Femur (tissue), 1 donor: ENCODE data around the gene NT5C1A.
A peak's percentile ranks its signal among the peaks of the same experiment; 100 is the strongest.

Experiments
- DNase-seq: peaks from one replicate; pipeline ENCODE4 v3.0.0-alpha.2; 2017

NT5C1A gene

GRCh38 chr1:39657923-39658485 lies 13.9 kb downstream of the NT5C1A start:
- DNase-seq = peak; percentile 71

- DNase-seq = no peak
Measured at GRCh38 chr1:39657402-39657801, 14.5 kb downstream of the NT5C1A start.

GRCh38 chr1:39656391-39656790 lies 15.5 kb downstream of the NT5C1A start:
- DNase-seq = no peak

- DNase-seq = no peak
Measured at GRCh38 chr1:39655578-39656268, 16.2 kb downstream of the NT5C1A start.

GRCh38 chr1:39654291-39654690 lies 17.6 kb downstream of the NT5C1A start:
- DNase-seq = no peak

GRCh38 chr1:39653546-39654031 lies 18.3 kb downstream of the NT5C1A start:
- peak; percentile 87 for DNase-seq

- DNase-seq = no peak
Measured at GRCh38 chr1:39652554-39652953, 19.4 kb downstream of the NT5C1A start.

GRCh38 chr1:39652105-39652504 lies 19.8 kb downstream of the NT5C1A start:
- DNase-seq = peak; percentile 47

GRCh38 chr1:39650431-39650830 lies 21.5 kb downstream of the NT5C1A start:
- DNase-seq = no peak

GRCh38 chr1:39649636-39650185 lies 22.2 kb downstream of the NT5C1A start:
- DNase-seq = no peak

GRCh38 chr1:39648496-39648895 lies 23.4 kb downstream of the NT5C1A start:
- DNase-seq = no peak

- DNase-seq = no peak
Measured at GRCh38 chr1:39647247-39647646, 24.7 kb downstream of the NT5C1A start.

- peak; percentile 93 for DNase-seq
Measured at GRCh38 chr1:39646232-39647081, 25.4 kb downstream of the NT5C1A start.

- no peak for DNase-seq
Measured at GRCh38 chr1:39645411-39646043, 26.4 kb downstream of the NT5C1A start.

- no peak for DNase-seq
Measured at GRCh38 chr1:39643705-39644104, 28.2 kb downstream of the NT5C1A start.

- no peak for DNase-seq
Measured at GRCh38 chr1:39642796-39643195, 29.1 kb downstream of the NT5C1A start.

- DNase-seq = no peak
Measured at GRCh38 chr1:39640861-39641260, 31.0 kb downstream of the NT5C1A start.

- peak; percentile 78 for DNase-seq
Measured at GRCh38 chr1:39639305-39640130, 32.4 kb downstream of the NT5C1A start, which contains the start of gene HEYL. HEYL (minus strand) TSS chr1:39639643; CDS start chr1:39639625, 18 bp downstream.

- DNase-seq = no peak
Measured at GRCh38 chr1:39638965-39639304, 33.0 kb downstream of the NT5C1A start.

- no peak for DNase-seq
Measured at GRCh38 chr1:39637361-39637760, 34.5 kb downstream of the NT5C1A start.

GRCh38 chr1:39635871-39636210 lies 36.1 kb downstream of the NT5C1A start:
- no peak for DNase-seq
